Activated CD4-positive, alpha-beta memory T cell treated with anti-CD3 and anti-CD28 coated beads, Interleukin-2, amount 10 ng/mL, durations not matched to agents 7 days and 5 days (primary cell): ENCODE measurements around the gene OGFOD2. TPM values are rescaled to one million over a fixed set of nuclear protein-coding genes. Genes with fewer than 3 reads are reported as not detected.

ENCODE experiments used
- CTCF ChIA-PET: fragments of 350-600 bp; sonication (Branson Sonifier 250); formaldehyde crosslinking; loops from one replicate; lab custom pipeline; 2021; ENCODE audit warnings: antibody characterized with exemption, inconsistent platforms; lab: Charles Lee
- POLR2A ChIA-PET: fragments of 350-600 bp; sonication (Branson Sonifier 250); formaldehyde crosslinking; loops from one replicate; lab custom pipeline; 2021; ENCODE audit warnings: antibody characterized with exemption; lab: Charles Lee
- DNase-seq: peaks from one replicate; pipeline ENCODE4 v3.0.0-alpha.2; 2020
- H3K27ac Mint-ChIP-seq: one replicate; pipeline ENCODE4 v1.8.0; 2021; ENCODE audit warnings: mild to moderate bottlenecking, mixed read lengths
- H3K27me3 Mint-ChIP-seq: one replicate; pipeline ENCODE4 v1.8.0; 2021; ENCODE audit warnings: mixed read lengths
- H3K36me3 Mint-ChIP-seq: one replicate; pipeline ENCODE4 v1.8.0; 2021; ENCODE audit warnings: low read depth, mixed read lengths
- H3K4me1 Mint-ChIP-seq: one replicate; pipeline ENCODE4 v1.8.0; 2021; ENCODE audit warnings: mixed read lengths
- H3K4me3 Mint-ChIP-seq: one replicate; pipeline ENCODE4 v1.8.0; 2021; ENCODE audit warnings: mild to moderate bottlenecking, mixed read lengths
- H3K9me3 Mint-ChIP-seq: one replicate; pipeline ENCODE4 v1.8.0; 2021; ENCODE audit warnings: mixed read lengths
- total RNA-seq, 2 experiments: library from RNA; stranded (reverse); gene quantifications; one replicate each; pipeline ENCODE4 v1.2.3, GENCODE V29; 2021

OGFOD2 gene
- total RNA-seq, 2 experiments from 2014 or later, result 24.7 to 25.4 TPM

DNA sequence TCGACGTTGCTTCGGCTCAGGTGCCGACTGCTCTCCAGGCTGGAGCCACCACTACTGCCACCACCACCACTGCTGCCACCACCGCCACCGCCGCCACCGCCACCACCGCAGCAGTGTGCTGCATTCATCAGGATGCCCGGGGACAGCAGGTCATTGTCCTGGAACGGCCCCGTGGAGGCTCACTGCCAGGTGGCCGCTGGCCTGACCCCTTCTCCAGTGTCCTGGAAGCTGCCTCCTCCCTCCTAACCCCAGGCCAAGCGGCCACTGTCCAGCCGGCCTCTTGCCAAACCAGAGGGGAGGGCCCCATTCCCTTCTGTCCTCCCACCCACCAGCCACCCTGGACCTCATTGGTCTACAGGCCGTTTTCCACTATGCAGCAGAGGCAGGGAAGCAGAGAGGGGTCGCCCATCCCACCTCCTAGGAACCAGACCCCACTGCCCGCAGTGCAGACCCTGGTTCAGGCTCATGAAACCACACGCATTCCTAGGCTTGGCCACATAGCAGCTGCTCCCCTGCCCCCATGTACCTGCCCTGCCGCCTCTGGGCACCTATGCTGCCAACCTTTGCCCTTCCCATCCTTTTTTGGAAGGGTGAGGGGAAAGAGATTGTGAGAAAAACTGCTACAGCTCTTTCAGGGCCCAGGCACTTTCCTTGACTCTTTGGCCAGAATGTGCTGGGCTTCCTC is 20.6 kb downstream of the OGFOD2 start:
- no peak overlapping the region for H3K4me3 Mint-ChIP-seq
- H3K27me3 Mint-ChIP-seq, result no peaks in the 10 kb centered on the region
- no peak for DNase-seq
- no peak overlapping the region for H3K27ac Mint-ChIP-seq
- peaks cover 5% of the 10 kb centered on the region for H3K4me1 Mint-ChIP-seq
- H3K36me3 Mint-ChIP-seq, result no peaks in the 10 kb centered on the region
- CTCF ChIA-PET, result interaction anchor here (1.2 kb wide), 1 partner anchor 11 kb away, joined by 3 read pairs; no protein-coding TSS in a partner anchor
- H3K9me3 Mint-ChIP-seq, result no peaks in the 10 kb centered on the region
- POLR2A ChIA-PET, result interaction anchor here (3.0 kb wide), 1 partner anchor 20 kb away, joined by 9 read pairs; the partner anchor contains the start of gene OGFOD2

DNA sequence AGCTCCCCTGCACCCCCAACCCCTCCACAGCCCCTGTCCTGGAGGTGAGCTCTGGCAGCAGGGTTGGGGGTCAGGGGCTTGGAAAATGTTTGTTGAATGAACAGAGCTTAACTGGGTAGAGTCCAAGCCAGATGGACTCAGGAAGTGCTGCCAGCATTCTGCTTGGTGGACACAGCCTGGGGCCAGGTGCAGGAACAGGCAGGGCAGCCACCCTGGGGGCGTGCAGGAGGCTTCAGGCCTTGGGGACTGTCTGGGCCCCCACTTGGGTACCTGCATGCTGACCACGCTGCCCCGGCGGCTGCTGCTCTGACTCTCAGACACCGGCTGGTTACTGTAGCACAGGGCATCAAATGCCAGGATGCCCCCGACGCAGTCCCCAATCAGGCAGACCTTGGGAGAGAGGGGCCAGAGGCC is 21.2 kb downstream of the OGFOD2 start:
- H3K4me1 Mint-ChIP-seq, result peaks cover 5% of the 10 kb centered on the region
- CTCF ChIA-PET, result interaction anchor here (1.2 kb wide), 1 partner anchor 10 kb away, joined by 3 read pairs; no protein-coding TSS in a partner anchor
- no peaks in the 10 kb centered on the region for H3K27me3 Mint-ChIP-seq
- no peak overlapping the region for H3K4me3 Mint-ChIP-seq
- POLR2A ChIA-PET, result no interaction called here
- no peak for DNase-seq
- no peaks in the 10 kb centered on the region for H3K9me3 Mint-ChIP-seq
- H3K36me3 Mint-ChIP-seq, result no peaks in the 10 kb centered on the region
- H3K27ac Mint-ChIP-seq, result no peak overlapping the region

GRCh38 chr12:122996621-122997342 is 21.7 kb downstream of the OGFOD2 start:
- Mint-ChIP-seq H3K36me3 (no peaks in the 10 kb centered on the region), H3K27ac (no peak overlapping the region), H3K27me3 (no peaks in the 10 kb centered on the region), H3K4me3 (no peak overlapping the region), H3K4me1 (peaks cover 5% of the 10 kb centered on the region), H3K9me3 (no peaks in the 10 kb centered on the region)
- no peak for DNase-seq
- CTCF ChIA-PET, result interaction anchor here (1.2 kb wide), 1 partner anchor 10 kb away, joined by 3 read pairs; no protein-coding TSS in a partner anchor
- POLR2A ChIA-PET, result no interaction called here

GRCh38 chr12:122997343-122998250 is 22.6 kb downstream of the OGFOD2 start:
- no peaks in the 10 kb centered on the region for H3K36me3 Mint-ChIP-seq
- H3K4me3 Mint-ChIP-seq, result no peak overlapping the region
- no peak for DNase-seq
- CTCF ChIA-PET, result no interaction called here
- no peaks in the 10 kb centered on the region for H3K27me3 Mint-ChIP-seq
- H3K4me1 Mint-ChIP-seq, result peaks cover 5% of the 10 kb centered on the region
- H3K9me3 Mint-ChIP-seq, result no peaks in the 10 kb centered on the region
- no peak overlapping the region for H3K27ac Mint-ChIP-seq
- POLR2A ChIA-PET, result no interaction called here

- ChIA-PET CTCF (no interaction called here), POLR2A (no interaction called here)
These were observed 23.3 kb downstream of the OGFOD2 start for GRCh38 chr12:122998316-122998715.

DNA sequence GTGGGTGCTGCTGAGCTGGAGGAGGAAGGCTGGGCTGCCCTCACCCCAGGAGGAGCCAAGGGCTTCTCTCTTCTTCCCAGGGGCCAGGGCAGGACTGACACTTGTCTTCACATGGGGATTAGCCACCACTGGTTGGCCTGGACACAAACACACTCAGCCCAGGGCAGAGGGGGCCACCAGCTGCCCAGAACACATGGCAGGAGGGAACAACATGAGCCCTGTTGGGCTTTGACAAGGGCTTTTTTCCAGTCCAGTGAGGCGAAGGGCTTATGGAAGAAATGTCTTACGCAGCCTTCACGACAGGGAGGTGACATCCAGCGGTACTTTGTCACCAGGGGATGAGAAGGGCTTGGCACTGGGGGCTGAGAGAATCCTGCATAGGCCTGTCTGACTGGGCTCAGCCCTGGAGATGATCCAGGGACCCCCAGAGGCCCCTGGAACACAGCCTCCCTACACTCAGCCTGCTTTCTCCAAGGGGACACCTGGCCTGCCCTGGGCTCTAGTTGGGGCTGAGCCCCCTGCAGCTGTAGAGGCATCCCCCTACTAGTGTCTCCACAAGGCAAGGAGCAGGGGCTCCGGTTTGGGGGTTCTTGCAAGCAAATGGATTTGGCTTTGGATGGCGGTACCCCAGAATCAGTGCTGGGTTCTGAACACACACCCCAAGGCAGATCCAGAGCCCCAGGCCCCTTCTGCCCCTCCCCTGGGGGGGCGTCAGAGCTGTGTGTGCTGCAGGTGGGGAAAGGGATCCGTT is 24.3 kb downstream of the OGFOD2 start:
- no peaks in the 10 kb centered on the region for H3K36me3 Mint-ChIP-seq
- no peaks in the 10 kb centered on the region for H3K9me3 Mint-ChIP-seq
- DNase-seq, result no peak
- ChIA-PET POLR2A (no interaction called here), CTCF (no interaction called here)
- no peak overlapping the region for H3K4me3 Mint-ChIP-seq
- no peaks in the 10 kb centered on the region for H3K27me3 Mint-ChIP-seq
- H3K27ac Mint-ChIP-seq, result no peak overlapping the region
- H3K4me1 Mint-ChIP-seq, result no peaks in the 10 kb centered on the region

More at GRCh38 chr12:122998316-122998715, 23.3 kb downstream of the OGFOD2 start:
- Mint-ChIP-seq H3K27me3 (no peaks in the 10 kb centered on the region), H3K4me3 (no peak overlapping the region), H3K27ac (no peak overlapping the region), H3K4me1 (peaks cover 3% of the 10 kb centered on the region), H3K9me3 (no peaks in the 10 kb centered on the region), H3K36me3 (no peaks in the 10 kb centered on the region)
- DNase-seq, result no peak

GRCh38 chr12:122999986-123000420 is 25.0 kb downstream of the OGFOD2 start:
- Mint-ChIP-seq H3K36me3 (no peaks in the 10 kb centered on the region), H3K27me3 (no peaks in the 10 kb centered on the region), H3K4me1 (no peaks in the 10 kb centered on the region), H3K9me3 (no peaks in the 10 kb centered on the region), H3K4me3 (no peak overlapping the region), H3K27ac (no peak overlapping the region)
- POLR2A ChIA-PET, result no interaction called here
- DNase-seq, result no peak
- CTCF ChIA-PET, result interaction anchor here (0.5 kb wide), 1 partner anchor 278 kb away, joined by 4 read pairs; no protein-coding TSS in a partner anchor

DNA sequence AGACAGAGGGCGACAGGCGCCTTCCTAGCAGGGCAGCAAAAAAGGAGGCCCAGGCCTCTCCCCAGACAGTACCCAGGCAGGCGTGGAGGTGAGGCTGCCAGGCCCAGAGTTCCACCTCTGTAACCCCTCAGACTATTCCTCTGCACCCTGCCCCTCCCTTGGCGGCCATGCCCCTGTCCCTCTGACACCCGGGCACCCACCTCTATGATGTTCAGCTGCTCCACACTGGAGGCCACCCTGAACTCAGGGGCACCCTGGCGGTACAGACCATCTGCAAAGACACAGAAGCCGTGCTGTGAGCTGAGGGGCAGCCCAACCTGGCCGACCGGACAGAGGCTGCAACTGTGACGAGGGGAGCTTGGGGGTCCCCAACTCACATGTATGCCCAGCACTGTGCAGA is 25.5 kb downstream of the OGFOD2 start:
- no peaks in the 10 kb centered on the region for H3K9me3 Mint-ChIP-seq
- H3K27me3 Mint-ChIP-seq, result no peaks in the 10 kb centered on the region
- H3K4me3 Mint-ChIP-seq, result no peak overlapping the region
- POLR2A ChIA-PET, result no interaction called here
- H3K36me3 Mint-ChIP-seq, result no peaks in the 10 kb centered on the region
- CTCF ChIA-PET, result no interaction called here
- no peak for DNase-seq
- H3K4me1 Mint-ChIP-seq, result no peaks in the 10 kb centered on the region
- H3K27ac Mint-ChIP-seq, result no peak overlapping the region

- Mint-ChIP-seq H3K4me1 (no peaks in the 10 kb centered on the region), H3K9me3 (no peaks in the 10 kb centered on the region), H3K36me3 (no peaks in the 10 kb centered on the region), H3K4me3 (no peak overlapping the region), H3K27me3 (no peaks in the 10 kb centered on the region), H3K27ac (no peak overlapping the region)
- ChIA-PET CTCF (no interaction called here), POLR2A (no interaction called here)
- DNase-seq, result no peak
These were observed 26.4 kb downstream of the OGFOD2 start for GRCh38 chr12:123001464-123001863.

DNA sequence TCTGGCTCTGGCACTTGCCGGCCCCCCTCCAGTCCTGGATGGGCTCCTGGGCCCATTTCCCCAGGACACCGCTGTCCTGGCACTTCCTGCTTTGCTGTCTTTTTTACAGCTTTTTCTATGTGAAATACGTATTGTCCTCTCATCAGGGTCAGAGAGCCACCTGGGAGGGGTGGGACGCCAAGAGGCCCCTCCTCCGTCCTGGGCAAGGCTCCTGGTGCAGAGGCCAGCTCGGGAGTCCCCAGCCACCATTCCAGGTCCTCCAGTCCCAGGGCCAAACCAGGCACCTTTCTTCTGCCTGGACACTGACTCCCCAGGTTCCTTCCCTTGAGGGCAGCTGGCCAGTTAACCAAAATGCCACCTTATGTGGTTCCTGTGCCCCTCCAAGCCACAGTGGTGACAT is 28.2 kb downstream of the OGFOD2 start:
- no peaks in the 10 kb centered on the region for H3K27me3 Mint-ChIP-seq
- H3K27ac Mint-ChIP-seq, result no peak overlapping the region
- no peak for DNase-seq
- CTCF ChIA-PET, result no interaction called here
- no peak overlapping the region for H3K4me3 Mint-ChIP-seq
- no peaks in the 10 kb centered on the region for H3K36me3 Mint-ChIP-seq
- H3K9me3 Mint-ChIP-seq, result no peaks in the 10 kb centered on the region
- H3K4me1 Mint-ChIP-seq, result no peaks in the 10 kb centered on the region
- POLR2A ChIA-PET, result no interaction called here

GRCh38 chr12:123004287-123004686 is 29.2 kb downstream of the OGFOD2 start:
- CTCF ChIA-PET, result no interaction called here
- no peak overlapping the region for H3K4me3 Mint-ChIP-seq
- no peaks in the 10 kb centered on the region for H3K27me3 Mint-ChIP-seq
- H3K36me3 Mint-ChIP-seq, result no peaks in the 10 kb centered on the region
- no peaks in the 10 kb centered on the region for H3K9me3 Mint-ChIP-seq
- H3K4me1 Mint-ChIP-seq, result no peaks in the 10 kb centered on the region
- no peak overlapping the region for H3K27ac Mint-ChIP-seq
- DNase-seq, result no peak
- POLR2A ChIA-PET, result no interaction called here

DNA sequence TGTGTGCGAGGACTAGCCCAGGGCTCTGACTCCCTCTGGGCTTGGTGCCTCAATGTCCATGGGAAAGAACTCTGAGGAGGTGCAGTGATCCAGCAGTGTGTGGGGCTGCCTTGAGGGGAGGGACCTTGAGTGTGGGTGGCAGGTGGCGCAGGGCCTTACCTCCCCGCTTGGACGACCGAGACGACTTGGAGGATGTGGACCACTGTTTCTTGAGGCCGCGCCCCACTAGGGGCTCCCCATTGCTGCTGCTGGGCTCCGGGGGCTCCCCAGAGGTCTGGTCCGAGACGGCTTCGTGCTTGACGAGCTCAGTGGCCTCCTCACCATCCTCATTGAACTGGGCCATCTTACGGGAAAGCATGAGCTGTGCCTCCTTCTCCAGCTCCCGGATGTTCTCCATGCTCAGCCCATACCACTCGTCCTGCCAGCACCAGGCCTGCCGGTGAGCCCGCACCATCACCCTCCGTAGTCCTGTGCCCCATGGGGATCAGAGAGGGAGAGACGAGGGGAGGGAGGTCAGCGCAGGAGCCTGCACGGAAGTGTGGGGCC is 30.1 kb downstream of the OGFOD2 start:
- Mint-ChIP-seq H3K9me3 (no peaks in the 10 kb centered on the region), H3K4me3 (no peak overlapping the region), H3K36me3 (no peaks in the 10 kb centered on the region), H3K27me3 (no peaks in the 10 kb centered on the region), H3K27ac (no peak overlapping the region), H3K4me1 (no peaks in the 10 kb centered on the region)
- ChIA-PET POLR2A (no interaction called here), CTCF (no interaction called here)
- DNase-seq, result no peak
